SKM-1 (cell line): ENCODE results near the gene TRIM44.
"Not testable (repeated sequence)": the region's sequence is repeated elsewhere in the genome, so short reads cannot be mapped to it uniquely, and the experiment has no call there.

Experiments used
- DNase-seq: peaks from one replicate; lab custom pipeline; 2025; ENCODE audit not compliant: unreplicated experiment; lab: John Stamatoyannopoulos, UW

TRIM44 gene

DNA sequence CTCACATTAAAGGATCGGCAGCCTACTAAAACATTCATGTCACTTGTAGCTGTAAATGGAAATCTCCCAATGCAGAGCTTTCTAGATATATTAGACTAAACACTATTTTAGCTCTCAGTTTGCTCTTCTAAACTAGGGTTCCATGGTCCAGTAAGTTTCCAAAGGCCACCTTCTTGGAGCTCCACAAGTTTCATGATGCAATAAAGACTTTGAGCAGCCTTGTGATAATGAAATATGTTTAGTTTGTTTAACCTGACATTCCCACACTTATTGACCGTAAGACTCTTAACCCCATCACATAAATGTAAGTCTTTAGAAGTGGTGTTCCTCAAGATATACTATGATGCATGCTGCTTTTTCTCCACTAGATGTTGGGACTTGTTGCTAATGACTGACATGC, 87.7 kb downstream of the TRIM44 start:
- DNase-seq, result no peak

DNA sequence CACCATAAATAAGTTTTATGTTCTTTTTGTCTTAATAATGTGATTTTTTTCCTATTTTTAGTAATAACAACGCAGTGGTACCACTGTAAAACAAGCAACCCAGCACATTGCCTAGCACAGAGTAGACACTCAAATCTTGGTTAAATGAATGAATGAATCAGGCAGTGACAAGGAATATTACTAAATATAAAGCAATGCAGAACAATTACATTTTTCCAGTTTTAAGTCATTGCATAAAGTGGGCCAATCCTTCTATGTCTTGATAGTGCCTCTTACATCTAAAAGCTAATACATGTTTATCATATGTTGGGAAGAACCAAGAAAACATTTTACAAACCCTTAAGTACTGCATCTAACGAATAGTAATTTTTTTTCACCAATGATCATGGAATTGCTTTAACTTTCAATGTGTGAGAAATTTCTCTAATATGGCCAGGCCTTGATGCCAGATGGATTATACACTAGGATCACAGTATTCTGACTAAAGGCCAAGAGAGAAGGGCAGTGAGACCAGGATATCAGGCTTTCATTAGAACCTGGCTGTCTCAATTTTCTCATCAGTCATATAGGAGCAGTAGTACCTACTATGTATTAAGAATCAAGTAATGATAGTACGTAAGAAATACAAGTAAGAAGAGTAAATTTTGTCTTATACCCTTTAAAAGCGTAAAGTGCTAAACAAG, 88.5 kb downstream of the TRIM44 start:
- DNase-seq, result no peak

DNA sequence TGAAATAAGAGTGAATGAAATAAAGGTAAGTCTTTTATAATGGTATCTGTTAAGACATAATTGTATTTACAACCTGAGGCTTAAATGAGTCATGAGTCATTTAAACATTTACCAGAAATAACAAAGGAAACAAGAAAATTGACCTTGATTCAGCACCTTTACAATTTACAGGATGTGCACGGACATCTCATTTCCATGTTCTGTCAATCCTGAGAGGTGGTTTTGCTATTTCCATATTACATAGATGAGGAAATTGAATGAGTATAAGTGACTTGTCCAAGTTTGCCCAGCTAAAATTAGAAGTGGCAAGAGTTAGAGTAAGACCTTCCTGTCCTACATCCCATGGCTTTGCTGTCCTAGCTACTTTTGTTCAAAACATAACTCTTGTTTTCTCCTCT, 89.1 kb downstream of the TRIM44 start:
- DNase-seq, result no peak

DNA sequence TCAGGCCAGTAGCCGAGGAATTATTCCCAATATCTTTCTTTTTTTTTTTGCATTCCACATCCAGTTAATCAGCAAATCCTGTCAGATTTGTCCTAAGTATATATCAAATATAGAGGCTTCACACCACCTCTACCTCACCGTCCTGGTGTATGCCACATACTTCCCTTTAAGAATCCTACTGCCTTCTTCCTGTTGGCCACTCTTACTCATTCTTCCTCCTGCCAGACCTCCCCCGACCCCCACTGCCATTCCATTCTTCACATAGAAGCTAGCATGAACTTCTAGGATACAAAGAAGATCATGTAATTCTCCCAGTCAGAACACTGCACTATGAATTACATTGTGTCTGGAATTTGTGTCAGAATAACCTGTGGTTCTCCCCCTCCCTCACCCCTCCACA, 89.5 kb downstream of the TRIM44 start:
- DNase-seq, result no peak

DNA sequence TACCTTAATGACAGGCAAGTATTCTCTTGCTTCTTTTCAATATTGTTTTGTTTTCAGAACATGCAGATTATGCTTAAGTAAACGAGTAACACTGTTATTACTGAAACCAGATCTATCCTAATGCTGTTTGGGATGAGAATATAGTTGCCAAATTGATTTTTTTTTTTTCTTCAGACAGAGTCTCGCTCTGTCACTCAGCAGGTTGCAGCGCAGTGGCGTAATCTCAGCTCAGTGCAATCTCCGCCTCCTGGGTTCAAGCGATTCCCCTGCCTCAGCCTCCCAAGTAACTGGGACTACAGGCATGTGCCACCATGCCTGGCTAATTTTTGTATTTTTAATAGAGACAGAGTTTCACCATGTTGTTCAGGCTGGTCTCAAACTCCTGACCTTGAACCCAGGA, 91.0 kb downstream of the TRIM44 start:
- DNase-seq, result not testable (repeated sequence)

DNA sequence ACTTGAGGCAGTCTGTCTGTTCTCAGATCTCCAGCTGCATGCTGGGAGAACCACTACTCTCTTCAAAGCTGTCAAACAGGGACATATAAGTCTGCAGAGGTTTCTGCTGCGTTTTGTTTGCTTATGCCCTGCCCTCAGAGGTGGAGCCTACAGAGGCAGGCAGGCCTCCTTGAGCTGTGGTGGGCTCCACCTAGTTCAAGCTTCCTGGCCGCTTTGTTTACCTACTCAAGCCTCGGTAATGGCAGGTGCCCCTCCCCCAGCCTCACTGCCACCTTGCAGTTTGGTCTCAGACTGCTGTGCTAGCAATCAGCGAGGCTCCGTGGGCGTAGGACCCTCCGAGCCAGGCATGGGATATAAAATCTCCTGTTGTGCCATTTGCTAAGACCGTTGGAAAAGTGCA, 97.4 kb downstream of the TRIM44 start:
- DNase-seq, result not testable (repeated sequence)

DNA sequence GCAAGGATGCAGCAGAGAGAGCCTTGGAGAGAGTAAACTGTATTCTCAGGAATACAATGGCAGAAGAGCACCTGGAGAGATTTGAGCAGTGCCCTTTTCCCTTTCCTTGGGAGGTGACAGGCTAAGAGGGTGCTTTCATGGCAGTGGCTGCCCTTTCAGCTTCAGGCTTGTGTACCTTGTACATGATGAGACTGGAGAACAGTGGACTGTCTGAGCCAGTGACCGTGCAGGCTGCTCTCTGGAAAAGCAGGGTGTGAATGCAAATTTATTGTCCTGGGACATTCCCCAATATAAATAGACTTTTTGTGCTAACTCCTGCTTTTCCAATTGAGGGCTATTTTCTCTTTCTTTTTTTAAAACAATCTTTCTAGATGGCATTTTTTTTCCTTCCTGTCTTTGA, 99.3 kb downstream of the TRIM44 start:
- DNase-seq, result no peak

DNA sequence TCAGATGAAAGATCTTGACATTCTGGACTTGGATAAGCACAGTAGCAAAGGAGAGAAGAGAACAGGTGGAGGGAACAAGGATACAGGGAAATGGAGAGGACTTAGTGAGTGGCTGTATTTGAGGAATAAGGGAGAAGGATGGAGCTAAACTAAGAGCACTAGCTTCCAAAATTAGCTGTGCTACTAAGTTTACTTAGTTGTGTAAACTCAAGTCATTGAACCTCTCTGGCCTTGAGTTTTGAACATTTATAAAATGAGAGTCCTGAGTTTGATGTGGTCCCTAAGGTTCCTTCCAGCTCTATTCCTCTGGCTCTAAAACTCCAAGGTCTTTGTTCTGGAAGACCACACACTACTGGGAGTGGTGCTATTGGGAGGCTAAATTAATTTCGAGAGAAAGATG, 100.7 kb downstream of the TRIM44 start:
- DNase-seq, result no peak

DNA sequence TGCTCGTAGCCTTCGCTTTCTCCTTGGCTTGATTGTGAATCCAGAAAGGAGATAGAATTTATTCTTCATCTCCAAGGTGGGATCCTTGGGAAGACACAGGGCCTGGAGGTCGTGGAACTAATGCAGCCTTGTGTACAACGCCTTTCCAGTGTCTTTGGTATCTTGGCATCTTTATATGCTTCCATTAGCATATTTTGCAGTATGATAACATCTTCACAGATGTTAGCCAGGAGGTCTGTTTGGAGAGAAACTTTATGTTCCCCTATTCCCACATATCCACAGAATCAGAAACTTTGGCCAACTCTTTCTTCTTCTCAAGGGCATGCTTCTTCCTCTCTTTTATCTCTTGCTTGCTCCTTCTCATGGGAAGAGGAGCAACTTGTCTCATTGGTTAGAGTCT, 101.2 kb downstream of the TRIM44 start:
- no peak for DNase-seq

DNA sequence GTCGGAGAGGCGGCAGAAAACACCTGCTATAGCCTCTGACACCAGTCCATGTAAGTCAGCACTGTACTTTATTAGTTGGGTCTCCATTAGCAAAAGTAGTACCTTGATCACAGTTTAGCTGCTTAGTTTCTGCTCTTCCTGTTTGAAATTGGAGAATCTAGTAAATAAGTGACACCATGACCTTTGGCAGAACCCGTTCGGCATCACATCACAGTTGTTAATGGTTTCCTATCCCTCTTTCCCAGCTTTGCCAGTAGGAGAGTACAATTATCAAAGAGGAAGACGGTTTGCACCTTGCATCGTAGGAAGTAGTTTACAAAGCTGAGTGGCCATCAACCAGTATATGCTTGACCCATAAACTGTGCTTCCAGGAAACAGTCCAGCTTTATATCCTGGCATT, 101.8 kb downstream of the TRIM44 start:
- no peak for DNase-seq

DNA sequence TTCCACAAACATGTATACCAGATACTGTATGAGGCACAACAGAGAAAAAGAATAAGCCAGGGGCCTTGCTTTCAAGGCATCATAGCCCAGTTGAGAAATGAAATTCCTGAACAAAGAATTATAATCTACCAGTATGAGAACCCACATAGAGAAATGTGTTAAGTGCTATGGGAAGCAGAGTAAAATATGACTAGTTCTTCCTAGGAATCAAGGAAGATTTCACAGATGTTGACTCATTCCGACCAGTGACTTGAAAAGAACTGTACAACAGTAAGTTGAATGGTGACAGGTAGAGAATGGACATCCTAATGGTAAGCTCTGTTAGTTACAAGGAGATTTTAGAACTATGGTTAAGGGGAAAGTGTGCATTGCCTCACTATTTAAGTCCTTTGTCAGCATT, 102.6 kb downstream of the TRIM44 start:
- no peak for DNase-seq

DNA sequence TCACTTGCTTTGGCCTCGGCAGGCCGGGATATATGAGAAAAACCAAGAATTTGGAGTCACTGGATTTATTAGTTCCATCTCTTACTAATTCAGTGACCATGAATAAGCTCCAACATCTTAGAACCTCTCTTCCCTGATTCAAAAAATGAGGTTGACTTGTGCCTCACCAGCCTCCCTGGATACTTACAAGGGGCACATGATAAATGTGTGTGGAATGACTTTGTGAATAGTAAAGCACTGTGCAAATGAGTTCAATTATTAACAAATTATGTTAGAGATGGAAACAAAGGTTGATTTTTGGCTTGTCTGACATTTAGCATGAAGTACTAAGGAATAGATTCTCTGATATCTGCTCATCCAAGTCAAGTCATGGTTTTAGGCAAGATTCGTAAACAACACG, 104.1 kb downstream of the TRIM44 start:
- DNase-seq, result no peak

DNA sequence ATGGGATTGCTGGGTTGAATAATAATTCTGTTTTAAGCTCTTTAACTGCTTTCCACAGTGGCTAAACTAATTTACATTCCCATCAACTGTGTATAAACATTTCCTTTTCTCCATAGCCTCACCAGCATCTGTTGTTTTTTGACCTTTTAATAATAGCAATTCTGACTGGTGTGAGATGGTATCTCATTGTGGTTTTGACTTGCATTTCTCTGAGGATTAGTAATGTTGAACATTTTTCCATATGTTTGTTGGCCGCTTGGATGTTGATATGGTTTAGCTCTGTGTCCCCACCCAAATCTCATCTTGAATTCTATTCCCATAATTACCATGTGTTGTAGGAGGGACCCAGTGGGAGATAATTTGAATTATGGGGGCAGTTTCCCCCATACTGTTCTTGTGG, 107.8 kb downstream of the TRIM44 start:
- DNase-seq, result not testable (repeated sequence)

DNA sequence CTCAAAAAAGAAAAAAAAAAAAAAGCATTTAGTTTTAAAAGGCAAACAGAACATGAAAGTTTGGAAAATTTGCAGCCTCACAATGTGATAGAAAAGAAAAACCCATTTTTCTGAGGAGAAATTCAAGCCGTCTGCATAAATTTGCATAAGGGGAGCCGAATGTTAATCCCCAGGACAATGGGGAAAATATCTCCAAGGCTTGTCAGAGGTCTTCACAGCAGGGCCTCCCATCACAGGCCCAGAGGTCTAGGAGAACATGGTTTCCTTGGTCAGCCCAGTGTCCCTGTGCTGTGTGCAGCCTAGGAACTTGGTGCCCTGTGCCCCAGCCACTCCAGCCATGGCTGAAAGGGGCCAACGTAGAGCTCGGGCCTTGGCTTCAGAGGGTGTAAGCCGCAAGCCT, 109.1 kb downstream of the TRIM44 start:
- DNase-seq, result no peak

DNA sequence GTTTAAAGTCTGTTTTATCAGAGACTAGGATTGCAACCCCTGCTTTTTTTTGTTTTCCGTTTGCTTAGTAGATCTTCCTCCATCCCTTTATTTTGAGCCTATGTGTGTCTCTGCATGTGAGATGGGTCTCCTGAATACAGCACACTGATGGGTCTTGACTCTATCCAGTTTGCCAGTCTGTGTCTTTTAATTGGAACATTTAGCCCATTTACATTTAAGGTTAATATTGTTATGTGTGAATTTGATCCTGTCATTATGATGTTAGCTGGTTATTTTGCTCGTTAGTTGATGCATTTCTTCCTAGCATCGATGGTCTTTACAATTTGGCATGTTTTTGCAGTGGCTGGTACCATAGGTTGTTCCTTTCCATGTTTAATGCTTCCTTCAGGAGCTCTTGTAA, 114.7 kb downstream of the TRIM44 start:
- DNase-seq, result not testable (repeated sequence)

DNA sequence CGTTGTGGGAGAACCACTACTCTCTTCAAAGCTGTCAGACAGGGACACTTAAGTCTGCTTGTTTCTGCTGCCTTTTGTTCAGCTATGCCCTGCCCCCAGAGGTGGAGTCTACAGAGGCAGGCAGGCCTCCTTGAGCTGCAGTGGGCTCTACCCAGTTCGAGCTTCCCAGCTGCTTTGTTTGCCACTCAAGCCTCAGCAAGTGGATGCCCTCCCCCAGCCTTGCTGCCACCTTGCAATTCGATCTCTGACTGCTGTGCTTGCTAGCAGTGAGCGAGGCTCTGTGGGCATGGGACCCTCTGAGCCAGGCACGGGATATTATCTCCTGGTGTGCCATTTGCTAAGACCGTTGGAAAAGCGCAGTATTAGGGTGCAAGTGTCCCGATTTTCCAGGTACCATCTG, 116.4 kb downstream of the TRIM44 start:
- not testable (repeated sequence) for DNase-seq

DNA sequence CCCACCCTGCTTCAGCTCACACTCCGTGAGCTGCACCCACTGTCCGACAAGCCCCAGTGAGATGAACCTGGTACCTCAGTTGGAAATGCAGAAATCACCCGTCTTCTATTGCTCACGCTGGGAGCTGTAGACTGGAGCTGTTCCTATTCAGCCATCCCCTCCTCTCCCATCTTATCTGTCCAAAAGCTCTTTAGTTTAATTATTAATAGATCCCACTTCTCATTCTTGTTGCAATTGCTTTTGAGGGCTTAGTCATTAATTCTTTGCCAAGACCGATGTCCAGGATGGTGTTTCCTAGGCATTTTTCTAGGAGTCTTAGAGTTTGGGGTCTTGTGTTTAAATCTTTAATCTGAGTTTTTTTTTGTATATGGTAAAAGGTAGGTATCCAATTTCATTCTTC, 116.8 kb downstream of the TRIM44 start:
- no peak for DNase-seq

DNA sequence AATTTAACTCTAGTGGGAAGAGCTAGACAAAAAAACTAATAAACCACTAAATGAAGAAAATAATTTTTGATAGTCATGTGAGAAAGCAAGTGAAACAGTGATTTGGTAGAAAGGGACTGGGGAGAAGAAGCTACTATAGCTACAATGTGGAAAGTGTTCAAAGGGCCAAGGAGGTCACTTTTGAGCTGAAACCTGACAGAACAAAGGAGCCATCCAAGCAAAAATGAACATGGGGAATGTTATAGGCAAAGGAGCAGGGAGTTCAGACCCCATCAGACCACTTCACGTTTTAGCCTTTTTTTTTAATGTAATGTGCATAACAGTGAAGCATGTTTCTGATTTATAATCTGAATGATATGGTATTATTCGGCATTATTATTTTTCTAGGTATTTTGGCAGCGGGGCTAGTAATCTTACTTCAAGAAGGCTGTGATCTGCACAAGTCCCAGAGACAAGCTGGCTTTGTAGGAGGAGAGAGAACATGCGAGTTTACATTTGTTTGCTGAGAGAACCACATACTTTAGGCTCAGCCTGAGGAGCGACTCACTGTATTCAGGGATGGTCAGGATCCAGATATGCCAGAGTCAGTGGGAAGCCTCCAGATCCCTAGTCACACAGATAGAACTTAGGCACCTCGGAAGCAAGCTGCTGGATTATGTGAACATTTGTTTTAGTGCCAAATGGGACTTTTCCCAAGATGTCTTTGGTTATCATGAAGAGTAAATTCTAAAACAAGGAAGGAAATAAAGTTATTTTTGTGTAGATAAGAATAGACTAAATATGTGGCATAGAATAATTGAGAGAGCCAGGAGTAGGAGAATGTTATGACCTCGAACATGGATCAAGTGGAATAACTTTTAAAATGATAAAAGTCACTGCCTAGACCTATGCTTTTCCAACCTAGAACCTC, 118.6 kb downstream of the TRIM44 start:
- no peak for DNase-seq

DNA sequence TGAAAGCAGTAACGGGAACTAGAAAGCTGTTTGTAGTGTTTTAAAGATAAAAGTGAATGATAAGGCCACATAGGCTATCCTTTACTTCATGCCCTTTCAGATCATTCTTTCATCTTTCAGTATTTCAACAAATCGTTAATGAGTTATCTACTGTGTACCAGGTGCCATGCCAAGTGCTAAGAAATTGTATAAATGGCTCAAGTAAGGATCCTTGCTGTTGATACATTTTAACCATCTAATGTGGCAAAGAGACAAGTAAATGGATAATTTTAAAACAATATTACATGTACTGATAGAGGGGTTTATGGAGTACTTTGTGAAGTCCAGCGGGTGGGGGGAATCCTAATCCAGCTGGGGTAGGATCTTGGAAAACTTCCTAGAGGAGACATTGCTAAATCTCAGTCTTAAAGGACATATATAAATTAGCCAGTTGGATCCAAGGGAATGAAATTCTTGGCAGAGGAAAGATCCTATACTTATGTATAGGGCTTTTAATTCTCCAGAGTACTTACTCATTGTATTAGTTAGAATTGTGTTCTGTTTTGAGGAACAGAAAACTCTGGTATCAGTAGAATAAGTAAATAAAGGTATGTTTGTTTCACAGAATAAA, 119.4 kb downstream of the TRIM44 start:
- no peak for DNase-seq

DNA sequence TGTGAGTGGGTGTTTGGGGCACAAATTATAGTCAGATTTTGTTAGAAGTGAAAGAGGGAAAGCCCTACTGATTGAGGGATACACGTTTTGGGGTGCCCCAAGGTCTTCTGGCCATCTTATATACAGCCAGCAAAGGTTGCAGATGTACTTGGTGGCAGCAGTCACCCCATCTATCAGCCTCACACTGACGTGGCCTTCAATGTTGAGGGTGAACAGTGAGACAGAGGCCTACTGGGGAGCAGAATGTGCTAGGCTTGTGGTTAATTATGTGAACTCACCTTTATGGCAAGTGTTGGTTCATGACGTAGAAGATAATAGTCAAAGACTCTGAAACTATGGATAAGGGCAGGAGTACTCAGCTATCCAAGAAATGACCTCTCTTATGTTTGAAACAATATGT, 121.2 kb downstream of the TRIM44 start:
- no peak for DNase-seq

DNA sequence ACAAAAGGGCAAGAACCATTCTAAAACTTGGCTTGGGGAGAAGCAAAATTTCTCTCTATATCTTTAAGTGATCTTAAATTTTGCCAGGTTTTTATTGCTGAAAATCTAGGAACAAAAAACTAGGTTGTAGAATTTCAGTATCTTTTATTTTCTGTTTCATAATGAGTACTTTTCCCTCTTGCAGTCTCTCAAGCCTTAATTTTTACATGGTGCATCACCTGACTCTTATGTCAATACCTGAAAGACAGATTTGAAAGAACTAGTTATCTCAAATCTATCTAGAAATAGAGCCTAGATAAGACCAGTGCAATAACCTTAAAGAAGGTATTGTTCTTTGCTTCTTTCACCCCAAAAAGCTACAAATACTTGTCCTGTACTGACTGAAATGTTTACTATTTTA, 122.1 kb downstream of the TRIM44 start:
- no peak for DNase-seq
